Progenitor cell of endocrine pancreas (in vitro differentiated cells): ENCODE measurements around the gene CCL1. TPM values are rescaled to one million over a fixed set of nuclear protein-coding genes. Genes with fewer than 3 reads are reported as not detected.

Source experiments
- DNase-seq: peaks from one replicate; pipeline ENCODE4 v3.0.0; 2021; ENCODE audit warnings: low spot score; ENCODE audit not compliant: unreplicated experiment
- H3K27ac Mint-ChIP-seq: 2 replicates; pipeline ENCODE4 v1.8.0; 2021; ENCODE audit warnings: mild to moderate bottlenecking, moderate library complexity, mixed read lengths
- H3K27me3 Mint-ChIP-seq: 2 replicates; pipeline ENCODE4 v1.8.0; 2021; ENCODE audit warnings: mixed read lengths
- H3K36me3 Mint-ChIP-seq: 2 replicates; pipeline ENCODE4 v1.8.0; 2022; ENCODE audit warnings: mixed read lengths; ENCODE audit not compliant: insufficient read depth
- H3K4me1 Mint-ChIP-seq: 2 replicates; pipeline ENCODE4 v1.8.0; 2021; ENCODE audit warnings: low read depth, mixed read lengths
- H3K4me3 Mint-ChIP-seq: 2 replicates; pipeline ENCODE4 v1.8.0; 2021; ENCODE audit warnings: low read depth, mild to moderate bottlenecking, moderate library complexity, mixed read lengths
- H3K9me3 Mint-ChIP-seq: 2 replicates; pipeline ENCODE4 v1.8.0; 2021; ENCODE audit warnings: low read depth, mixed read lengths
- CTCF ChIP-seq: fragments of 200-600 bp; sonication (generic); IDR thresholded peaks from one replicate; pipeline ENCODE4 v1.5.0; 2021; ENCODE audit warnings: antibody characterized with exemption, mild to moderate bottlenecking; ENCODE audit not compliant: unreplicated experiment
- total RNA-seq: library from RNA; stranded (reverse); gene quantifications from 2 replicates; pipeline ENCODE4 v1.2.1, GENCODE V29; 2021

Gene CCL1
- total RNA-seq, 1 donor from 2014 or later = not detected

DNA sequence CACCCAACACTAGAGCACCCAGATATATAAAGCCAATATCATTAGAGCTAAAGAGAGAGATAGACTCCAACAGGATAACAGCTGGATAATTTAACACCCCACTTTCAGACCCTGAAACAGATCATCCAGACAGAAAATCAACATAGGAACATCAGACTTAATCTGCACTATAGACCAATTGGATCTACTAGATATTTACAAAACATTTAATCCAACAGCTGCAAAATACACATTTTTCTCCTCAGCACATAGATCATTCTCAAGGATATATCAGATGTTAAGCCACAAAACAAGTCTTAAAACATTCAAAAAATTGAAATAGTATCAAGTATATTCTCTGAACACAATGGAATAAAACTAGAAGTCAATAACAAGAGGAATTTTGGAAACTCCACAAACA lies 10.8 kb downstream of the CCL1 start:
- Mint-ChIP-seq H3K27ac (no peak overlapping the region), H3K36me3 (no peaks in the 10 kb centered on the region), H3K4me1 (no peaks in the 10 kb centered on the region), H3K4me3 (no peak overlapping the region), H3K9me3 (peaks cover 6% of the 10 kb centered on the region), H3K27me3 (peaks cover 4% of the 10 kb centered on the region)
- TF ChIP-seq CTCF = no peak
- DNase-seq = no peak

GRCh38 chr17:34351096-34351495 lies 11.9 kb downstream of the CCL1 start:
- Mint-ChIP-seq H3K36me3 (no peaks in the 10 kb centered on the region), H3K27ac (no peak overlapping the region), H3K4me1 (no peaks in the 10 kb centered on the region), H3K9me3 (peaks cover 6% of the 10 kb centered on the region), H3K27me3 (peaks cover 6% of the 10 kb centered on the region), H3K4me3 (no peak overlapping the region)
- no peak for TF ChIP-seq CTCF
- no peak for DNase-seq

DNA sequence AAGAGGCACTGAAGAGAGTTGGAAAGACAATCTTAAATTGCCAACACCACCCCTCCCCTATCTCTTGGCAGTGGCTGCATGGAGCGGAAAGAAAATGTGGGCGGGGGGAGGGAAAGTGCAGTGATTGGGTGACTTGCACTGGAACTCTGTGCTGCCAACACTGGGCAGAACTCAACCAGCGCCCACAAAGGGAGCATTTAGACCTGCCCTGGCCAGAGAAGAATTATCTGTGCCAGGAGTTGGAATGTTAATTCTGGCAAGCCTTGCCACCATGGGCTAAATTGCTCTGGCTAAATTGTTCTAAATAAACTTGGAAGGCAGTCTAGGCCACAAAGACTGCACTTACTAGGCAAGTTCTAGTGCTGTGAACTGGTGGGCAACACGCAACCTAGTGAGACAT lies 13.3 kb downstream of the CCL1 start:
- Mint-ChIP-seq H3K27ac (no peak overlapping the region), H3K27me3 (peaks cover 6% of the 10 kb centered on the region), H3K9me3 (peaks cover 6% of the 10 kb centered on the region), H3K4me3 (no peak overlapping the region), H3K4me1 (no peaks in the 10 kb centered on the region), H3K36me3 (no peaks in the 10 kb centered on the region)
- no peak for TF ChIP-seq CTCF
- DNase-seq = no peak

GRCh38 chr17:34347063-34347462 lies 16.0 kb downstream of the CCL1 start:
- Mint-ChIP-seq H3K4me1 (no peaks in the 10 kb centered on the region), H3K36me3 (no peaks in the 10 kb centered on the region), H3K27ac (no peak overlapping the region), H3K4me3 (no peak overlapping the region), H3K27me3 (peaks cover 6% of the 10 kb centered on the region), H3K9me3 (no peaks in the 10 kb centered on the region)
- DNase-seq = no peak
- no peak for TF ChIP-seq CTCF

GRCh38 chr17:34341916-34342315 lies 21.1 kb downstream of the CCL1 start:
- DNase-seq = no peak
- H3K4me3 Mint-ChIP-seq = no peak overlapping the region
- H3K9me3 Mint-ChIP-seq = no peaks in the 10 kb centered on the region
- no peaks in the 10 kb centered on the region for H3K36me3 Mint-ChIP-seq
- H3K27me3 Mint-ChIP-seq = no peaks in the 10 kb centered on the region
- H3K4me1 Mint-ChIP-seq = no peaks in the 10 kb centered on the region
- no peak overlapping the region for H3K27ac Mint-ChIP-seq
- no peak for TF ChIP-seq CTCF
